ENCODE data around the gene SLC2A6.

The SLC2A6 gene

GRCh38 chr9:133495327-133496293, 16.7 kb upstream of the SLC2A6 start:
- no peak overlapping the region for H3K27ac ChIP-seq
- intact Hi-C loops (cut with DNase I; ENCODE audit: low total_unique reads): no loop called here
- H3K4me1 ChIP-seq: peaks cover 7 to 26% (median 19%) of the 10 kb centered on the region in 4 donors
- no peak for DNase-seq
- H3K4me3 ChIP-seq: no peak overlapping the region
- H3K9me3 ChIP-seq: no peaks in the 10 kb centered on the region
- TF ChIP-seq CTCF (IDR thresholded peaks at IDR 0.05): no peak
- peaks cover 0 to 30% of the 10 kb centered on the region in 2 donors for H3K27me3 ChIP-seq
- no peaks in the 10 kb centered on the region for H3K36me3 ChIP-seq

GRCh38 chr9:133494636-133495326, 15.9 kb upstream of the SLC2A6 start:
- no peak overlapping the region for H3K4me3 ChIP-seq
- H3K36me3 ChIP-seq: no peaks in the 10 kb centered on the region
- H3K9me3 ChIP-seq: no peaks in the 10 kb centered on the region
- H3K4me1 ChIP-seq: peaks cover 7 to 28% (median 19%) of the 10 kb centered on the region in 4 donors
- no peak overlapping the region for H3K27ac ChIP-seq
- no peak for DNase-seq
- intact Hi-C loops (cut with DNase I; ENCODE audit: low total_unique reads): no loop called here
- no peak for TF ChIP-seq CTCF (IDR thresholded peaks at IDR 0.05)
- peaks cover 0 to 26% of the 10 kb centered on the region in 2 donors for H3K27me3 ChIP-seq

GRCh38 chr9:133493845-133494540, 15.1 kb upstream of the SLC2A6 start:
- no peaks in the 10 kb centered on the region for H3K9me3 ChIP-seq
- DNase-seq: no peak
- H3K36me3 ChIP-seq: no peaks in the 10 kb centered on the region

GRCh38 chr9:133493428-133493827, 14.5 kb upstream of the SLC2A6 start:
- no peak overlapping the region for H3K4me3 ChIP-seq
- no peaks in the 10 kb centered on the region for H3K36me3 ChIP-seq
- TF ChIP-seq CTCF (IDR thresholded peaks at IDR 0.05): no peak
- H3K27me3 ChIP-seq: peaks cover 0 to 15% of the 10 kb centered on the region in 2 donors
- no peak for DNase-seq
- no peak overlapping the region for H3K27ac ChIP-seq
- intact Hi-C loops (cut with DNase I; ENCODE audit: low total_unique reads): no loop called here
- no peaks in the 10 kb centered on the region for H3K9me3 ChIP-seq
- H3K4me1 ChIP-seq: peaks cover 7 to 28% (median 19%) of the 10 kb centered on the region in 4 donors

More at GRCh38 chr9:133493845-133494540, 15.1 kb upstream of the SLC2A6 start:
- H3K4me1 ChIP-seq: peaks cover 7 to 28% (median 19%) of the 10 kb centered on the region in 4 donors
- peaks cover 0 to 20% of the 10 kb centered on the region in 2 donors for H3K27me3 ChIP-seq
- no peak for TF ChIP-seq CTCF (IDR thresholded peaks at IDR 0.05)
- no peak overlapping the region for H3K4me3 ChIP-seq
- intact Hi-C loops (cut with DNase I; ENCODE audit: low total_unique reads): no loop called here
- no peak overlapping the region for H3K27ac ChIP-seq

All from tibial artery (tissue), 4 donors.